Neutrophil (primary cell): Measurements from ENCODE around the gene DNAJC15.

Source experiments
- H3K27ac ChIP-seq: fragments of 200-600 bp; sonication (generic); 2 replicates; pipeline ENCODE4 v1.5.1; 2016; ENCODE audit warnings: mild to moderate bottlenecking, moderate library complexity
- H3K27me3 ChIP-seq: fragments of 200-600 bp; sonication (generic); 2 replicates; pipeline ENCODE4 v1.6.0; 2016; ENCODE audit warnings: mild to moderate bottlenecking
- H3K36me3 ChIP-seq: fragments of 200-600 bp; sonication (generic); 2 replicates; pipeline ENCODE4 v1.5.1; 2017
- H3K4me1 ChIP-seq, 2 experiments: fragments of 200-600 bp in 1 of 2; sonication (generic) in 1 of 2; 1 replicate in 1 of 2; 2 replicates in 1 of 2; pipeline versions ENCODE4 v1.5.1 to v1.6.1; 2013 to 2016; ENCODE audit warnings: low read depth in 1 of 2, low read length in 1 of 2, mild to moderate bottlenecking in 1 of 2, moderate library complexity in 1 of 2; ENCODE audit not compliant: control insufficient read depth in 1 of 2, insufficient read depth in 1 of 2
- H3K4me3 ChIP-seq, 2 experiments: fragments of 200-600 bp in 1 of 2; sonication (generic) in 1 of 2; 1 replicate in 1 of 2; 2 replicates in 1 of 2; pipeline ENCODE4 v1.5.1; 2013 to 2016; ENCODE audit warnings: low read depth in 1 of 2, low read length in 1 of 2, mild to moderate bottlenecking in 1 of 2, moderate library complexity in 1 of 2
- H3K9me3 ChIP-seq: fragments of 200-600 bp; sonication (generic); 2 replicates; pipeline ENCODE4 v1.5.1; 2016
- CTCF ChIP-seq: fragments of 200-600 bp; sonication (generic); IDR thresholded peaks from 2 replicates; pipeline ENCODE4 v1.5.1; 2016; ENCODE audit warnings: antibody characterized with exemption

Gene DNAJC15

GRCh38 chr13:43129066-43129465 lies 105.7 kb downstream of the DNAJC15 start:
- Histone ChIP-seq H3K4me3 (no peak overlapping the region), H3K27me3 (peaks cover 35% of the 10 kb centered on the region), H3K27ac (no peak overlapping the region), H3K4me1 (no peaks in the 10 kb centered on the region), H3K36me3 (no peaks in the 10 kb centered on the region), H3K9me3 (no peaks in the 10 kb centered on the region)
- no peak for TF ChIP-seq CTCF

- no peak overlapping the region for H3K27ac ChIP-seq
- H3K4me1 ChIP-seq = no peaks in the 10 kb centered on the region
- no peak for TF ChIP-seq CTCF
- H3K4me3 ChIP-seq = no peak overlapping the region
- H3K9me3 ChIP-seq = no peaks in the 10 kb centered on the region
- peaks cover 35% of the 10 kb centered on the region for H3K27me3 ChIP-seq
- no peaks in the 10 kb centered on the region for H3K36me3 ChIP-seq
Measured at GRCh38 chr13:43129511-43130110, 106.2 kb downstream of the DNAJC15 start.

- Histone ChIP-seq H3K27me3 (peaks cover 25% of the 10 kb centered on the region), H3K9me3 (no peaks in the 10 kb centered on the region), H3K4me3 (no peak overlapping the region), H3K27ac (no peak overlapping the region), H3K36me3 (no peaks in the 10 kb centered on the region), H3K4me1 (no peaks in the 10 kb centered on the region)
- no peak for TF ChIP-seq CTCF
Measured at GRCh38 chr13:43132257-43132656, 108.9 kb downstream of the DNAJC15 start.

- Histone ChIP-seq H3K9me3 (no peaks in the 10 kb centered on the region), H3K27me3 (peaks cover 19% of the 10 kb centered on the region), H3K4me3 (no peak overlapping the region), H3K27ac (no peak overlapping the region), H3K4me1 (no peaks in the 10 kb centered on the region), H3K36me3 (no peaks in the 10 kb centered on the region)
- no peak for TF ChIP-seq CTCF
Measured at GRCh38 chr13:43132911-43133310, 109.5 kb downstream of the DNAJC15 start.

- TF ChIP-seq CTCF = no peak
- Histone ChIP-seq H3K36me3 (no peaks in the 10 kb centered on the region), H3K27me3 (peaks cover 11% of the 10 kb centered on the region), H3K4me1 (no peaks in the 10 kb centered on the region), H3K9me3 (no peaks in the 10 kb centered on the region), H3K27ac (no peak overlapping the region), H3K4me3 (no peak overlapping the region)
Measured at GRCh38 chr13:43133792-43134191, 110.4 kb downstream of the DNAJC15 start.

- no peak overlapping the region for H3K4me3 ChIP-seq
- no peaks in the 10 kb centered on the region for H3K36me3 ChIP-seq
- H3K27ac ChIP-seq = no peak overlapping the region
- H3K27me3 ChIP-seq = peaks cover 2% of the 10 kb centered on the region
- no peaks in the 10 kb centered on the region for H3K9me3 ChIP-seq
- H3K4me1 ChIP-seq = no peaks in the 10 kb centered on the region
- no peak for TF ChIP-seq CTCF
Measured at GRCh38 chr13:43134868-43135267, 111.5 kb downstream of the DNAJC15 start.
